NCI-H1930 (cell line): ENCODE data around the gene PWWP2B.
"Not testable (repeated sequence)": the region's sequence is repeated elsewhere in the genome, so short reads cannot be mapped to it uniquely, and the experiment has no call there.

Experiments
- DNase-seq, 2 experiments: peaks; one replicate each; lab custom pipeline; 2025; lab: John Stamatoyannopoulos, UW

Gene PWWP2B

GRCh38 chr10:132397036-132397541 lies at the start of gene PWWP2B:
Gene PWWP2B (plus strand): TSS chr10:132397200. CDS start chr10:132397227, 27 bp downstream.
- DNase-seq, result peak; percentile 9 to 26

- no peak for DNase-seq
Observed at GRCh38 chr10:132347211-132347930, 49.6 kb upstream of the PWWP2B start.

DNA sequence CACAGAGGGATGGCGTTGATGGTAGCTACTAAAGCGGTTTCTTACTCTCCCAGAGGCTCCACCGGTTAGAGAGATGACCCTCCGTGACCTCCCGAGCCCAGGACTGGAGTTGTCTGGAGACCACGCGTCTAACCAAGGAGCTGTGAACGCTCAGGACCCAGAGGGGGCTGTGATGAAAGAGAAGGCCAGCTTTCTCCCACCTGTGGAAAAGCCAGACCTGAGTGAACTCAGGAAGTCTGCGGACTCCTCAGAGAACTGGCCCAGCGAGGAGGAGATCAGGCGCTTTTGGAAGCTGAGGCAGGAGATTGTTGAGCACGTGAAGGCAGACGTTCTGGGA lies 49.1 kb upstream of the PWWP2B start:
- DNase-seq, result no peak

GRCh38 chr10:132349766-132350165 lies 47.2 kb upstream of the PWWP2B start:
- no peak for DNase-seq

DNA sequence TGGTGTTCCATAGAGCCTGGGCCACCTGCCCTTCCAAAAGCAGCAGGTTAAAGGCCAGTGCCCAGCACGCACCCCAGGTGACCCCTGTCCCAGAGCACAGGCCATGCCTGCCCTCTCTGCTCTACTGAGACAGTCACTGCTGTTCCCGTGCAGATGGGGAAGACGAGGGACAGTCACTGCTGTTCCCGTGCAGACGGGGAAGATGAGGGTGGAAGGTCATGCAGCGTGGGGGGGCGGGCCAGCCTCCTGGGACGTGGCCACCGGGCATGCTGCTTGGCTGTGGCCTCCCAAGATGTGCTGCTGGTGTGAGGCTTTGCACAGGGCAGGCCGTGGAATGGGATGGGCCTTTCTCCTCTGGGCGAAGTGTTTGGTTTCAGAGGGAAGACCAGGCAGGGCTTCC lies 46.6 kb upstream of the PWWP2B start:
- DNase-seq, result no peak

- no peak for DNase-seq
Observed at GRCh38 chr10:132350946-132351345, 46.1 kb upstream of the PWWP2B start.

- DNase-seq, result no peak
Observed at GRCh38 chr10:132351611-132352010, 45.4 kb upstream of the PWWP2B start.

DNA sequence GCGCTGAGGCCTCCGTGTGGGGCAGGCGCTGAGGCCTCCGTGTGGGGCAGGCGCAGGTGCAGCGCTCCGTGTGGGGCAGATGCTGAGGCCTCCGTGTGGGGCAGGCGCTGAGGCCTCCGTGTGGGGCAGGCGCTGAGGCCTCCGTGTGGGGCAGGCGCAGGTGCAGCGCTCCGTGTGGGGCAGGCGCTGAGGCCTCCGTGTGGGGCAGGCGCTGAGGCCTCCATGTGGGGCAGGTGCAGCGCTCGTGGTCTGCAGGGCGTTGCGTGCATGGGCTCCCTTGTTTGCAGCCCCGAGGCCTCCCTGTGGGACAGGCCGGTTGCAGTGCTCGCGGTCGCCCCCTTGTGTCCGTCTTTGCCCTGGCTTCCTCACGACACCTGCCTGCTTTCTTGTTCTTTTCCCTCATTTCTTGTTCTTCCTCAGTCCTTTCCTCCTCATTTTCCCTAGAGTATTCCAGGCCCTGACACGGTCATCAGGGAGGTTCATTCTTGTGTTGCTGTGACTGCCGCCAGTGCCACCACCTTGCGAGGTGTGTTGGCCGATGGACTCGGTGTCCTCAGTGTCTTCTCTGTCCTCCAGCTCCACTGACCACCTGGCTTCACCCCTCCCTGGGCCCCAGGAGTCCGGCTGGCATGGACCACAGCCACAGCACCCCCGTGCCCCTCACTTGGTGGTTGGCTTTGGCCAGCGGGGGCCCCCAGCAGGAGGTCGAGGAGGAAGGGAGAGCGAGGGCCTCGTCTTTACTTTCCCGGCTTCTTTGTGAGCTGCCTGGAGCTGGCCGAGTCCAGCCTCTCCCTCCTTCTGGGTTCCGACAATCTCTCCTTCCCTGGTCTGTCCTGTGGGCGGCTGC lies 44.3 kb upstream of the PWWP2B start:
- DNase-seq, result not testable (repeated sequence)

DNA sequence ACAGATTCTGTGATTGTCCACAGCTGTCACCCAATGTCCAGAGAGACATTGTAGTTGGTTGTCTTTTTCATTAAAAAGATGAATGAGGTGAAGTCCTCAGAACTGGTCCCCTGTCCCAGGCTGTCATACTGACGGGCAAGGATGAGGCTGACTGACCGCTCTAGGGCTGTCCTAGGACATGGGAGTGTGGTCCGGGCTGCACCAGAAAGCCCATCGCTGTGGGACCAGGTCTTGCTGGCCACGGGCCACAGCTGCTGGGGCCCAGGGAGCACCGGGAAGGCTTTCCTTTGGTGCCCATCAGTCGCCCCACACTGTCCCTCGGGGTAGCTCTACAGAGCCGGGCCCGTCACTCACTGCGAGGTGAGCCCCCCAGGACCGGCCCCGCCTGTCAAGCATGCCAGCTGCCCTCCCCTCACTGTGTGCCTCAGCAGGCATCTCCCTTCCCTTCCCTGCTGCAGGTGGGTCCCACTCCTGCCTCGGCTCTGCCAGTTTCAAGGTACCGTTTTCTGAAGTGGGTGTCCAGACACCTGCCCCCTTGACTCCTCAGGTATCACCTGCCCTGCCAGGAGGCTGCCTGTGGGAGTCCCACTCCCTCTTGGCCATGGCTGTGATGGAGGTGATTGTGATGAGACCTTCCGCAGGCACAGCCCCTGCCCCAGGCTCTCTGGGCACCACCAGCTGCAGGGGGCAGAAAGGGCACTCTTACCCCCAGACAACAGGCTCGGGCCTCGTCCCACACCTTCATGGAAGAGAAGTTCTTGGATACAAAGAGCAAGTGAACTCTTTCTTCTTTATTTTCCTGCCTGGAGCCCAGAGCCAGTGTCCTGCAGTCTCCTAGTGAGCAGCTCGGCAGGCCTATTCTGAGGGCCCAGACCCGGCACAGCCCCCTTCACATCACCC lies 43.3 kb upstream of the PWWP2B start:
- DNase-seq, result no peak

DNA sequence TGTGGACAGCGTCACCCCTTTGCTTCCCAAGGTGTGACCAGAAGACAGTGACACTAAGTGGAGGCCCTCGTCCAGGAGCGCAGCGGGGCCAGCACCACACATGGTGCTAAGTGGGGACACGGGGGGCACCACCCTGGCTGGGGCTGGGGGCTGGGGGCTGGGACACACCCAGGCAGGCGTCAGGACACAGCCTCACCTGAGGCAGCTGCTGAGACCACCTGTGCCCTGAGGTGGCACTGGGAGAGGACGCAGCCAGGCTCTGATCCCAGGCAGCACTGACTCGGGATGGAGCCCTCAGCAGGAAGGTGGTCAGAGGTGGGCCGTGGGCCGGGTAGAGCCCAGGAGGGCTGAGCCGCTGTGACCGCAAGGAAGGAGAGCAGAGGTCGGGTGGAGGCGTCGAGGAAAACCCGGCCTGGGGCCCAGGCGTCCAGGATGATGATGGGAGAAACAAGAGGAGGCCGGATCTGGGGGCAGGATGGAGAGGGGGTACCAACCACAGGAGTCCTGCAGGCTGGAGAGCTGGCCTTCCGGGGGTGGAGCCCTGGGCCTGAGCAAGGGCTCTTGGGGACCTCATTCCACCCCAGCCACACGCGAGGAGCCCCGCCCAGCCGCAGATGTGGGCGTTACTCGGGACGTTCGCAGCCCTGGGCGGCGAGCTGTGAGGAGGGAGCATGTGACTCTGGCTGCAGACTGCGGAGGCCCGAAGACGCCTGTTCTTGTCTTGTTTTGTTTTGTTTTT lies 42.5 kb upstream of the PWWP2B start:
- no peak for DNase-seq

- no peak for DNase-seq
Observed at GRCh38 chr10:132355297-132355696, 41.7 kb upstream of the PWWP2B start.

- DNase-seq, result no peak
Observed at GRCh38 chr10:132355754-132356153, 41.2 kb upstream of the PWWP2B start.

DNA sequence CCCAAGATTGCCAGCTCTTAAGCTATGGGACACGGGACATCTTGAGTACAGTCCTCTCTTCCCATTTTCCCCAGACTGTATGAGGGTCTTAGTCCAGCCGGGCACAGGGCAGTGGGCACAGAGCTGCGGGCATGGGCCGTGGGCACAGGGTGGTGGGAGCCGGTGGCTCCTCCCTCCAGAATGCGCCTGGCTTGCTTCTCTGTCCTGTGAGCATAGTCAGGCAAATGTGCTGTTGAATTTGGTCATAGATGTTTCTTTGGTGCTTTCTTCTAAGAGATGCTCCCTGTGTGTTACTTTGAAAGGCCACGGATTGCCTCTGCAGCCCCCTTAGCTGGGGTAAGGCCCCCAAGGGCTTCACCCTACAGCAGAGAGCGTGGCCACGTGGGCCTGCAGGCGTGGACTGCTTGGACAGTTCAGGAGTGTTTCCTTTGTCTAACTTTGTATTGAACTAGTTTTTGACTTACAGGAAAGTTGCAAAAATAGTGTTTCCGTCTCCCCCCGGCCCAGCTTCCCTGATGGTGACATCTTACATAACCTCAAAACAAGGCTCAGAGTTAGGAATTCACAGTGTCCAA lies 40.3 kb upstream of the PWWP2B start:
- DNase-seq, result no peak

DNA sequence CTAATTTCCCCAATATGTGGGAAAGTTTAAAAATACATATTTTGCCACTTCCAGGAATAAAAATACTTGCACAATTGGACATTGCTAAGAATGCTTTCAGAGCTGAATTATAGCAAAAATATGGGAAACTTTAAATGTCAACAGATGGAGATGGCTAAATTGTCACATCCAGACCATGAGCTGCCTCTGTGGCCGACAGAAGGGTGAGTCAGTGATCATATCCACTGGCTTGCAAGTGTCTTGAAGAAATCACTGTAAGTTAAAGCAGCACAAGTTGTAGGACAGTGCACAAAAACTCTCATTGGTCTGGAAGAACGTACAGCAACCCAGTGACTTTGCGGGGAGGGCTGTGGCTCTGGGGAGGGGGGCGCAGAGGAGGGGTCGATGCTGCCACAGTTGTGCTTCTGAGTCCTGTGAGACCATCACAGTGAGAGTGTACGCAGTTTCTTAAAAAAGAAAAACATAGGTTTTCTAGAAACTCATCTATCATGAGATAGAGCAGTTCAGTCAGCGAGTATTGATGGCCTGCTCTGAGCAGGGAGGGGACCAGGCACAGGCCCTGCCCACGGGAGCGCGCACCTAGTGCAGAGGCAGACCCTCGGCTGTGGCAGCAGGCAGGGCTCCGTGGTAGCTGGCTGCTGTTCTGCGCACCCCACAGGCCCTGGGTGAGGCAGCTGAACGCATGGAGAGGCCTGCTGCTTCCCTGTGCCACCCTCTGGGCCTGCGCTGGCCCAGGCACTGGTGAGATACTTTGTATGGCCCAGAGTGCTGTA lies 39.5 kb upstream of the PWWP2B start:
- no peak for DNase-seq

GRCh38 chr10:132359305-132360040 lies 37.5 kb upstream of the PWWP2B start:
- no peak for DNase-seq

DNA sequence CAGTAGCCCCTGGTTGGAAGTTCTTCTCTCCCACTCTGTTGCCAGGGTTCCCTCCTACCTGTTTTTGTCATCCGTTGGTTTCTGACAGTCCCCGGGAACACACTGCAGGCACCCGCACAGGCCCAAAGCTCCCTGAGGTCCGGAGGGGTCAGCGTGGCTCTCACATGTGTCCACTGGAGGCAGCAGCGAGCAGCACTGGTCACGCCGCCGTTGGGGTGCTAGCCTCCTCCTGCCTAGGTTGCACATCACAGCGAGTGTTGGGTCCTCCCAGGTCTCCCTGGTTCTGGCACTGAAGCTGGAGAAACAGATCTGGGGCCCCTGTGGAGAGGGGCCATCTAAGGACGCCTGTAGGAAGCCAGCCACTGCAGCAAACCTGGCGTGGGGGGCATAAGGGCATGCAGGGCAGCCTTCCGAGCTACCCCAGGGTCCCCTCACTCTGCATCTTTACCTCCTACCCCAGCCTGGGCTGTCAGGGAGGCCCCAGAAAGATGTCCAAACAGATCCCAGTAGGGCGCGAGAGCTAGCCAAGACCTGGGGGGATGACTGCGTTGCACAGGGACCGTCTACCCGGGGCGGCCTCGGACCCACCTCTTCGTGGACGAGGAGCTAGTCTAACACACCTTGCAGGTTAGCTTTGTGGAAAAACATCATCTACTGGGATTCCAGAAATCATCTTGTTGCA lies 36.1 kb upstream of the PWWP2B start:
- DNase-seq, result no peak

GRCh38 chr10:132361581-132362101 lies 35.4 kb upstream of the PWWP2B start:
- no peak for DNase-seq

DNA sequence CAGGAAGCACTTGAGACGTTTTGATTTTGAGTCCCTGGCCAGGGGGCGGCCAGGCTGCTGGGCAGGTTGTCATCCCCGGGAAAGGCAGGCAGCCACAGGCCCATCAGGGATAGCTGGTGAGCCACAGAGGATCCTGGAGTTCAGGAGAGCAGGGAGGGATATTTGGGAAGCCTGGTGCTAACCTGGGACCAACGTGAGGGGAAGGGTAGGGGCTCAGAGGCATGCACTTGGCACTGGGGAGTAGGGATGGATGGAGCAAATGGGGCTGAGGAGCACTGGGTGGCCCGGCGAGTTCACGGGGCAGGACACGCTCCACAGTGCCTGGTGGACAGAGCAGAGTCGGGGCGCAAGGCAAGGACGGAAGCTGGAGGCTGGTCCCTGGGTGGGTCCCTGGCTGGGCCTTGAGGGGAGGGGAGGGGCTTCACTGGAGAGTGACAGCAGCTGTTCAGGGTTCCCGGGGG lies 34.8 kb upstream of the PWWP2B start:
- DNase-seq, result no peak

GRCh38 chr10:132363376-132363775 lies 33.6 kb upstream of the PWWP2B start:
- no peak for DNase-seq
